ENCODE measurements around the gene MED12.

- TF ChIP-seq, protein P1, sequence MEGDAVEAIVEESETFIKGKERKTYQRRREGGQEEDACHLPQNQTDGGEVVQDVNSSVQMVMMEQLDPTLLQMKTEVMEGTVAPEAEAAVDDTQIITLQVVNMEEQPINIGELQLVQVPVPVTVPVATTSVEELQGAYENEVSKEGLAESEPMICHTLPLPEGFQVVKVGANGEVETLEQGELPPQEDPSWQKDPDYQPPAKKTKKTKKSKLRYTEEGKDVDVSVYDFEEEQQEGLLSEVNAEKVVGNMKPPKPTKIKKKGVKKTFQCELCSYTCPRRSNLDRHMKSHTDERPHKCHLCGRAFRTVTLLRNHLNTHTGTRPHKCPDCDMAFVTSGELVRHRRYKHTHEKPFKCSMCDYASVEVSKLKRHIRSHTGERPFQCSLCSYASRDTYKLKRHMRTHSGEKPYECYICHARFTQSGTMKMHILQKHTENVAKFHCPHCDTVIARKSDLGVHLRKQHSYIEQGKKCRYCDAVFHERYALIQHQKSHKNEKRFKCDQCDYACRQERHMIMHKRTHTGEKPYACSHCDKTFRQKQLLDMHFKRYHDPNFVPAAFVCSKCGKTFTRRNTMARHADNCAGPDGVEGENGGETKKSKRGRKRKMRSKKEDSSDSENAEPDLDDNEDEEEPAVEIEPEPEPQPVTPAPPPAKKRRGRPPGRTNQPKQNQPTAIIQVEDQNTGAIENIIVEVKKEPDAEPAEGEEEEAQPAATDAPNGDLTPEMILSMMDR (conservative IDR thresholded peaks at IDR 0.05 in 1 of 2, IDR thresholded peaks at IDR 0.05 in 1 of 2; ENCODE audit: extremely low read depth in 1 of 2, insufficient read depth in 1 of 2, low read depth in 1 of 2, low read length in 2 of 2), result no peak
- no peak for TF ChIP-seq EZH2 (IDR thresholded peaks at IDR 0.05; ENCODE audit: borderline replicate concordance, low read length)
Measured at GRCh38 chrX:71174795-71175194, 56.4 kb downstream of the MED12 start.

Measured in mammary epithelial cell (primary cell).